HL-60 (cell line): Measurements from ENCODE around the gene MBD5.

Experiments
- GABPA ChIP-seq: IDR thresholded peaks from 2 replicates; pipeline ENCODE4 v1.6.1; 2012; ENCODE audit warnings: low read depth
- TF ChIP-seq, protein P1 (sequence below): IDR thresholded peaks from one replicate; pipeline ENCODE4 v1.5.1; 2011; ENCODE audit warnings: low read length, control low read depth, inconsistent platforms; ENCODE audit not compliant: insufficient read depth
- TF ChIP-seq, protein P2 (sequence below): IDR thresholded peaks from 2 replicates; pipeline ENCODE4 v1.6.1; 2012; ENCODE audit warnings: low read depth; ENCODE audit not compliant: insufficient replicate concordance

DNA sequence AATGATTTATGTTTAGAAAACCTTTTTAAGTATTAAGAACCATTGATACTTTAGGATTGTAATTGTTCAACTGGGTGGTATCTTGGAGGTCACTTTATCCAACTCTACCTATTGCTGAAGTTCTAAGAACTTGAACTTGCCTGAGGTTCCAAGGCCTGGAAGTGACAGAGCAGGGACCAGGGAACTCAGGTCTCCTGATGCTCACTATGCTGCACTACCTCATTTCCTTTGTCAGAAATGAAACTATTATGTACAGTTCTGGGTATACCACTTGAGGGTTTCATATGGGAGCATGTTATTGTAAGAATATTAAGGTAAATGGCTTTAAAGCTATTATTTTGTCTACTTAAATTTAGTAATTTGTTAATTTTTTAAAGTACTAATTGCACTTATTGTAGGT, 3.0 kb downstream of the MBD5 start:
- TF ChIP-seq, protein P1, sequence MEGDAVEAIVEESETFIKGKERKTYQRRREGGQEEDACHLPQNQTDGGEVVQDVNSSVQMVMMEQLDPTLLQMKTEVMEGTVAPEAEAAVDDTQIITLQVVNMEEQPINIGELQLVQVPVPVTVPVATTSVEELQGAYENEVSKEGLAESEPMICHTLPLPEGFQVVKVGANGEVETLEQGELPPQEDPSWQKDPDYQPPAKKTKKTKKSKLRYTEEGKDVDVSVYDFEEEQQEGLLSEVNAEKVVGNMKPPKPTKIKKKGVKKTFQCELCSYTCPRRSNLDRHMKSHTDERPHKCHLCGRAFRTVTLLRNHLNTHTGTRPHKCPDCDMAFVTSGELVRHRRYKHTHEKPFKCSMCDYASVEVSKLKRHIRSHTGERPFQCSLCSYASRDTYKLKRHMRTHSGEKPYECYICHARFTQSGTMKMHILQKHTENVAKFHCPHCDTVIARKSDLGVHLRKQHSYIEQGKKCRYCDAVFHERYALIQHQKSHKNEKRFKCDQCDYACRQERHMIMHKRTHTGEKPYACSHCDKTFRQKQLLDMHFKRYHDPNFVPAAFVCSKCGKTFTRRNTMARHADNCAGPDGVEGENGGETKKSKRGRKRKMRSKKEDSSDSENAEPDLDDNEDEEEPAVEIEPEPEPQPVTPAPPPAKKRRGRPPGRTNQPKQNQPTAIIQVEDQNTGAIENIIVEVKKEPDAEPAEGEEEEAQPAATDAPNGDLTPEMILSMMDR = no peak
- no peak for TF ChIP-seq GABPA
- TF ChIP-seq, protein P2, sequence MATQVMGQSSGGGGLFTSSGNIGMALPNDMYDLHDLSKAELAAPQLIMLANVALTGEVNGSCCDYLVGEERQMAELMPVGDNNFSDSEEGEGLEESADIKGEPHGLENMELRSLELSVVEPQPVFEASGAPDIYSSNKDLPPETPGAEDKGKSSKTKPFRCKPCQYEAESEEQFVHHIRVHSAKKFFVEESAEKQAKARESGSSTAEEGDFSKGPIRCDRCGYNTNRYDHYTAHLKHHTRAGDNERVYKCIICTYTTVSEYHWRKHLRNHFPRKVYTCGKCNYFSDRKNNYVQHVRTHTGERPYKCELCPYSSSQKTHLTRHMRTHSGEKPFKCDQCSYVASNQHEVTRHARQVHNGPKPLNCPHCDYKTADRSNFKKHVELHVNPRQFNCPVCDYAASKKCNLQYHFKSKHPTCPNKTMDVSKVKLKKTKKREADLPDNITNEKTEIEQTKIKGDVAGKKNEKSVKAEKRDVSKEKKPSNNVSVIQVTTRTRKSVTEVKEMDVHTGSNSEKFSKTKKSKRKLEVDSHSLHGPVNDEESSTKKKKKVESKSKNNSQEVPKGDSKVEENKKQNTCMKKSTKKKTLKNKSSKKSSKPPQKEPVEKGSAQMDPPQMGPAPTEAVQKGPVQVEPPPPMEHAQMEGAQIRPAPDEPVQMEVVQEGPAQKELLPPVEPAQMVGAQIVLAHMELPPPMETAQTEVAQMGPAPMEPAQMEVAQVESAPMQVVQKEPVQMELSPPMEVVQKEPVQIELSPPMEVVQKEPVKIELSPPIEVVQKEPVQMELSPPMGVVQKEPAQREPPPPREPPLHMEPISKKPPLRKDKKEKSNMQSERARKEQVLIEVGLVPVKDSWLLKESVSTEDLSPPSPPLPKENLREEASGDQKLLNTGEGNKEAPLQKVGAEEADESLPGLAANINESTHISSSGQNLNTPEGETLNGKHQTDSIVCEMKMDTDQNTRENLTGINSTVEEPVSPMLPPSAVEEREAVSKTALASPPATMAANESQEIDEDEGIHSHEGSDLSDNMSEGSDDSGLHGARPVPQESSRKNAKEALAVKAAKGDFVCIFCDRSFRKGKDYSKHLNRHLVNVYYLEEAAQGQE = no peak
